ENCODE results near the gene TPD52L1. TPM values are rescaled to one million over a fixed set of nuclear protein-coding genes. Genes with fewer than 3 reads are reported as not detected.

The TPD52L1 gene
- total RNA-seq, 1 donor from 2014 or later = 188 TPM

DNA sequence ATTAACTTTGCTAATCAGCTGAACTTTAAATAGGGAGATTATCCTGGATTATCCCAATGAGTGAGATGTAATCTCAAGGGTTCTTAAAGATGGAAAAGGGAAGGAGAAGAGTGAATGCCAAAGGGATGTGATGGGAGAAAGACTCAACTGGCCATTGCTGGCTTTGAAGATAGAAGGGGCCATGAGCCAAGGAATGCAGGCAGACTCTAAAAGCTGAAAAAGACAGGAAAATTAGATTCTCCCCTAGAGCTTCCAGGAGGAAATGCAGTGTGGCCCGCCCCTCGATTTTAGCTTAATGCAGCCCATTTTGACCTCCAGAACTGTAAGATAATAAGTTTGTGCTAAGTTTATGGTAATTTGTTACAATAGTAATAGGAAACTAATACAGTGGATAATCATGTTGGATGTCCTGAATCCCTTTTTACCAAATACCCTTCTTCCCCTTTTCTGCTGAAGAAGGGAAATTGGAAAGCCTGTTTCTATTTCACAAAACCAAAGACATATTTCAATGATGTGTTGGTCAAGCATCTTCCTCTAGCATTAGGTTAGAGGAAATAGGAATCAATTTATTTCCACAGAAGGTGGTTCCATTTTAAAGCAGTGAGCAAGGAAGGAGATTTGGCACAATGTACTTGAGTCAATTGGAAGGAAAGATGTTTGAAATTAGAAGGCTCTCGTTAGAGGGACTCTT, 151.5 kb downstream of the TPD52L1 start:
- DNase-seq (ENCODE audit: low read depth) = no peak

DNA sequence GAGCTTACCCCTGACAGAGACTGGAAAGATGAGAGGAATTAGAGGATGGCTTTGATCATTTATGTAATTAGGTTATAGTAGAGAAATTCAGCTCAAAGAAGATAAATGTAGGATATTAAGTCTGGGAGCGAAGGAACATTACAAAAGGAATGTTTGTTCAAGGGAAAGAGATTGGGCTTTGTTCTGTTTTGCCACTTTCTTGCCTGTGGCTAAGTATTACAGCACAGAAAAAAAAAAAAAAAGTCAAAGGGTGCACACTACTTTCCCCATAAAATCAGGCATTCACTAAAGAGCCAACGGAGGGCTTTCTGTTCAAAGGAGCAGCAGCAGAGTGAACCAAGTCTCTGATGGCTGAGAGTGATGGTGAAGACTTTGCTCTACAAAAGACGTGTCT, 153.2 kb downstream of the TPD52L1 start:
- no peak for DNase-seq (ENCODE audit: low read depth)

DNA sequence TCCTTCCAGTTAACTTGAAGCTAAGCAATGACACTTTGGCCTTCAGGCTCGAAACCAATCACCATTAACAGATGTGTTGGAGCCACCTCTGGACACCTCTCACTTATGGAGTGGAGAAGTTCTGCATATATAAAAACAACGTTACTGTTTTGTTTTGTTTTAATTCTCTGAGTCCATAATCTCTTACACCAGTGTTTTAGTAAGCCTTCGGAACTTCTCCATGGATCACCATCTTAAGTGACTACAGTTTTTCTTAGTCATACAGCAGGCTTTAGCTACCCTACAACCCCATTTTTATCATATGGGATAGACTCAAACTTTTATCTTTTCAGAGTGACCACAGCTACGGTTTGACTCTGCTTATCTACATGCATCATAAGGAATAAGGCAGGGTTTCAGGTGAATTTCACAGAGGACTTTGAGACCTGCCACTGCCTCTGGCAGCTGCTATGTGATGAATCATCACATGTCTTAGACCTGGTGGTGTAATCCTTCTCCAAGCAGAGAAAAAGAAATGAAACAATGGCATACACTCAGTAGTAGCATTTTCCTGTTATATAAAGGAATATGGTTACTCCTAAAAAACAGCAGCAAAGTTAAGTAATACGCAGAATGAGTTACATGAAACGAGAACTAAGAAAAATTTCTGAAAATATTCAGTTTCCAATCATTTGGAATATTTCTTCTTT, 153.7 kb downstream of the TPD52L1 start:
- DNase-seq (ENCODE audit: low read depth) = peak; percentile 85

DNA sequence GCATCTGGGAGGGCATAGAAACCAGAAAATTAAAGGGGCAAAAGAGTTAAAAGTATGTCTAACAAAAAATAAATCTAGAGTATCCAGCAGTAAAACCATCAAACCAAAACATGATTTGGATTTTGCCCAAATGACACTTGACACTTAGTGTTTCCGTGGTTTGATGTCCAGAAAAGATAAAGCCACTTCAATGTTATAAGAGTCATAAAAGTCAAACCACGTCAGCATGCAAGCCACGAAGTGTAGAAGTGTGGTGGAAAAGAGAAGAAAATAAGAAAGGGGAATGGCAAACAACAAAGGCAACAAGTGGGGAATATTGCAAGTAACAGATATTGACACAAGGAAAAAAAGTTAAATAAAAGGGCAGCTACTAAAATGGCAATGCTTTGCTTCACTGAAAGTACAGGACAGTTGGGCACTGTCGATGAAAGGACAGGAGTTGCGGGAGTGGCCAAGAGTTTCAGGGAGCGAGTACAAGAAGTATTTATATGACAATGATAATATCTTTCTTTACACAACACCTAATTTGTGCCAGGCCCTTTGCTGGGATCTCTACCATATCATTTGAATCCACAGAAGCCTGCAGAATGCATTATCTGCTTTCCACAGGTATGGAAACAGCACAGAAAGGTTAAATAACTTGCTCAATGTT, 154.5 kb downstream of the TPD52L1 start:
- no peak for DNase-seq (ENCODE audit: low read depth)

DNA sequence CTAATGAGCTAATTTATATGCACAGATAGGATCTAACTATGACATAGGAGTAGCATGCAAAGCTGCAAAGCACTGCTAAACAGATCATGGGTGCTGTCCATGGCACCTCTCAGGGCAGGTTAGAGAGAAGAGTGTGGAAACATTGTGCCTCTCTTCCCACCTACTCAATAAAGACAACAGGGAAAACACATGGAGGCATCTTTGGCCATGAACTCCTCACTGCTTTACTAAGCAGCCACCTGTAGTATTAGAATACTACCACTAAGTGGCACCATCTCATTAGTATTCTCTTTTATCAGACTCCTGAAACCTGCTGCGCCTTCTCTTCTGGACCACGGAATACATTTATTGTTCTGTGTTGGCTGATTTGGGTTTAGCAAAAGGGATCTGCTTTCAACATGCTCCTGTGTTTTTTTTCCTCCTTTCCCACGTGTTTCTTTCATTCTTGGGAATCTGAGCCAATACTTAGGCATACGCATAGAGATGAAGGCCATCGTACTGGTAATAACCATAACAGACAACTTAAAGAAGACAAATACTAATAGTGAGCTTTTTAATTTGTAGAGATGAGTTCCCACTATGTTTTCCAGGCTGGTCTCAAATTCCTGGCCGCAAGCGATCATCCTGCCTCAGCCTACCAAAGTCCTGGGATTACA, 157.5 kb downstream of the TPD52L1 start:
- peak; percentile 72 for DNase-seq (ENCODE audit: low read depth)

DNA sequence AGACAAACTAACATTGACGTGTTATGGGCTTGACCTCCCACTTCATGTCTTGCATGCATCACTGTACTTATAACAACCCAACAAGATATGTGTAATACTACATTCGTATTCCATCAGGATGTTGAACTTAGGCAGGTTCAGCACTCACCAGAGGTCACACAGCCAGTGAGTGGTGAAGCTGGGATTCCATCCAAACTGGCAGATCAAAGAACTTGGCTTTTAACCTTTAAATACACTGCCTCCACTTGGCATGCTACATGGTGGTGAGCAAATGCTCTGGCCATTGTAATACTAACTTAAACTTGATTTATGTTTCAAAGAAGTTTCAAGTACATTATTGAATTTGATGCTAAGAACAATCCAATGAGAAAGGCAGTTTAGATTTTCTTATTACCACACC, 158.9 kb downstream of the TPD52L1 start:
- DNase-seq (ENCODE audit: low read depth) = peak; percentile 65

DNA sequence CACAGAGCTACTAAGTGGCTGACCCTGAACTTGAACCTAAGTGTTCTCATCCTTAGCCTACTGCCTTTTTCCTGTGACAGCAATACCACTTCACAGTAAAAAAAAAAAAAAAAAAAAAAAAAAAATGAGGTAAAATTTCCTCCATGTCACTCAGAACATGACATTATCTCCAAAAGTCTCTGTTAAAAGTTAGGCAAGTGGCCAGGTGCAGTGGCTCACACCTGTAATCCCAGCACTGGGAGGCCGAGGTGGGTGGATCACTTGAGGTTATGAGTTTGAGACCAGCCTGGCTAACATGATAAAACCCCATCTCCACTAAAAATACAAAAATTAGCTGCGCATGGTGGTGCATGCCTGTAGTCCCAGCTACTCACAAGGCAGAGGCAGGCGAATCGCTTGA, 159.4 kb downstream of the TPD52L1 start:
- DNase-seq (ENCODE audit: low read depth) = no peak

Other genes starting within 250 kb of the TPD52L1 start
- gene RNF217, start 191.3 kb upstream of the TPD52L1 start, total RNA-seq = 14.6 and 27.7 TPM in 2 replicates
- 62.9 and 70.6 TPM in 2 replicates for gene HDDC2, start 148.2 kb downstream of the TPD52L1 start, total RNA-seq

Measured in renal cortical epithelial cell (primary cell).